ENCODE data around the gene CGB3. TPM values are rescaled to one million over a fixed set of nuclear protein-coding genes. Genes with fewer than 3 reads are reported as not detected.

The CGB3 gene
- total RNA-seq, 1 experiment from 2014 or later, result 0.46 TPM

- WGBS (ENCODE audit: extremely low coverage, insufficient read length, low lambda C conversion rate), result no CpG with 5 or more reads among the region's 41 CpGs
Measured at GRCh38 chr19:49019242-49019932, 4.7 kb downstream of the CGB3 start.

More at GRCh38 chr19:49019242-49019932, 4.7 kb downstream of the CGB3 start:
- no peaks in the 10 kb centered on the region for H3K79me1 ChIP-seq (ENCODE audit: insufficient read depth, low read depth, low read length, poor library complexity, severe bottlenecking)
- peak overlapping the region in 1 of 3 experiments; percentile 42; a peak in 2 of 7 replicates for H3K27ac Mint-ChIP-seq
- no peak overlapping the region for H2BK120ac ChIP-seq (ENCODE audit: low read depth, low read length, poor library complexity, severe bottlenecking)
- no peak overlapping the region for H3K18ac ChIP-seq (ENCODE audit: insufficient read length, low read depth, low read length)
- DNase-seq, result peak; percentile 86
- no peak overlapping the region for H2BK12ac ChIP-seq (ENCODE audit: insufficient read length, low read depth, low read length)
- H4K5ac ChIP-seq (ENCODE audit: insufficient read length, low read depth, low read length), result no peak overlapping the region
- H3K36me3 Mint-ChIP-seq (ENCODE audit: insufficient read depth in 1 of 3, low read depth in 3 of 3), result peaks cover 6 to 22% (median 20%) of the 10 kb centered on the region in 3 experiments; a peak in 6 of 7 replicates
- no peak overlapping the region for H3K14ac ChIP-seq (ENCODE audit: insufficient read depth, low read length)
- no peak overlapping the region for H2AK5ac ChIP-seq (ENCODE audit: insufficient read length, low read length)
- no peak overlapping the region for H3K4ac ChIP-seq (ENCODE audit: low read depth, low read length)
- H3K79me2 ChIP-seq (ENCODE audit: insufficient read depth, low read length), result no peaks in the 10 kb centered on the region
- peaks cover 15 to 36% of the 10 kb centered on the region in 2 experiments for H3K4me1 Mint-ChIP-seq
- peak overlapping the region; percentile 39 to 68 for H3K4me3 Mint-ChIP-seq
- no peak overlapping the region for H2BK20ac ChIP-seq (ENCODE audit: low read depth, low read length, poor library complexity, severe bottlenecking)
- H2AFZ ChIP-seq (ENCODE audit: low read length), result no peak overlapping the region
- H3T11ph ChIP-seq (ENCODE audit: low read length), result no peak overlapping the region
- H2BK5ac ChIP-seq (ENCODE audit: insufficient read length, low read length), result no peak overlapping the region
- no peaks in the 10 kb centered on the region for H4K20me1 ChIP-seq (ENCODE audit: control insufficient read depth, insufficient read depth, insufficient read length)
- TF ChIP-seq CTCF (conservative IDR thresholded peaks at IDR 0.05), result peak; percentile 65
- H4K8ac ChIP-seq (replicated peaks; ENCODE audit: insufficient read length, low read depth, low read length), result no peak overlapping the region
- H3K4me1 ChIP-seq (ENCODE audit: insufficient read depth, low read length), result peaks cover 4% of the 10 kb centered on the region; the same call in 1 of the 2 replicates
- no peaks in the 10 kb centered on the region for H3K9me3 ChIP-seq (ENCODE audit: control insufficient read depth, low read depth, low read length)
- peaks cover 39% of the 10 kb centered on the region for H3K27me3 Mint-ChIP-seq (ENCODE audit: low read depth)
- no peak overlapping the region for H3K56ac ChIP-seq (ENCODE audit: insufficient read length, low read depth, low read length)
- no peak overlapping the region for H3K9ac ChIP-seq (ENCODE audit: extremely low read depth, insufficient read length, low read length)
- no peak overlapping the region for H3K4me2 ChIP-seq (ENCODE audit: insufficient read depth, insufficient read length, low read length)
- H3K23ac ChIP-seq (ENCODE audit: insufficient read length, low read depth, low read length), result no peak overlapping the region
- H4K91ac ChIP-seq (ENCODE audit: insufficient read length, low read depth, low read length), result no peak overlapping the region
- no peaks in the 10 kb centered on the region; the same call in 1 of the 2 replicates for H3K27me3 ChIP-seq (ENCODE audit: insufficient read depth, low read length)
- no peak overlapping the region for H2BK15ac ChIP-seq (ENCODE audit: low read depth, low read length)
- H3K23me2 ChIP-seq (ENCODE audit: insufficient read length, low read depth, low read length, poor library complexity, severe bottlenecking), result peaks cover 8% of the 10 kb centered on the region
- no peak overlapping the region for H3K27ac ChIP-seq (ENCODE audit: insufficient read length, low read depth, low read length)
- H3K9me3 Mint-ChIP-seq, result peaks cover 0 to 1% of the 10 kb centered on the region in 2 experiments; a peak in 2 of 5 replicates
